ENCODE measurements around the gene HEY2. TPM values are rescaled to one million over a fixed set of nuclear protein-coding genes. Genes with fewer than 3 reads are reported as not detected.

The HEY2 gene
- polyA plus RNA-seq, 2 of the 4 experiments (the other 2 are of a cell fraction): 0.09 TPM; not detected in 1

GRCh38 chr6:125808060-125808459 lies 58.6 kb downstream of the HEY2 start (continued):
- TF ChIP-seq MAZ (IDR thresholded peaks at IDR 0.05; ENCODE audit: borderline replicate concordance, low read depth, low read length) (no peak), HES2 (IDR thresholded peaks at IDR 0.05) (no peak), FOSL2 (IDR thresholded peaks at IDR 0.05) (no peak), FOSL2 (CRISPR knock-in tag; IDR thresholded peaks at IDR 0.05) (no peak)

GRCh38 chr6:125808591-125808990 lies 59.2 kb downstream of the HEY2 start:
- ChIA-PET POLR2A (no interaction called here), CTCF (interaction anchor here (0.6 kb wide), 1 partner anchor 146 kb away, joined by 3 read pairs; no protein-coding TSS in a partner anchor)
- H3K4me2 ChIP-seq: no peak overlapping the region
- no peak overlapping the region for H3K27ac ChIP-seq
- peaks cover 40% of the 10 kb centered on the region for H3K4me1 ChIP-seq
- H3K4me3 ChIP-seq: no peak overlapping the region
- no peaks in the 10 kb centered on the region for H3K9me3 ChIP-seq
- TF ChIP-seq TFCP2L1 (CRISPR knock-in tag; IDR thresholded peaks at IDR 0.05): no peak
- no peak for TF ChIP-seq HOXA7 (CRISPR knock-in tag; IDR thresholded peaks at IDR 0.05)
- TF ChIP-seq EHF (CRISPR knock-in tag; IDR thresholded peaks at IDR 0.05): no peak
- TF ChIP-seq USF2 (IDR thresholded peaks at IDR 0.05): no peak
- TF ChIP-seq ESRRA (IDR thresholded peaks at IDR 0.05; ENCODE audit: borderline replicate concordance, low read length): no peak
- no peak for TF ChIP-seq RAD21 (conservative IDR thresholded peaks at IDR 0.05 in 1 of 2, IDR thresholded peaks at IDR 0.05 in 1 of 2)
- no peak for TF ChIP-seq PBX3 (IDR thresholded peaks at IDR 0.05)
- TF ChIP-seq CBX2 (IDR thresholded peaks at IDR 0.05; ENCODE audit: borderline replicate concordance, low read depth): no peak
- TF ChIP-seq KDM5A (IDR thresholded peaks at IDR 0.05): no peak
- TF ChIP-seq POLR2AphosphoS2 (conservative IDR thresholded peaks at IDR 0.05; ENCODE audit: low read length): no peak
- TF ChIP-seq RCOR1 (IDR thresholded peaks at IDR 0.05; ENCODE audit: low read depth, low read length): no peak
- no peak for TF ChIP-seq JUNB (IDR thresholded peaks at IDR 0.05)
- no peak for TF ChIP-seq MAZ (IDR thresholded peaks at IDR 0.05; ENCODE audit: borderline replicate concordance, low read depth, low read length)
- TF ChIP-seq SREBF2 (IDR thresholded peaks at IDR 0.05): no peak
- no peak for TF ChIP-seq CTCF (IDR thresholded peaks at IDR 0.05)
- no peak for TF ChIP-seq E2F6 (IDR thresholded peaks at IDR 0.05; ENCODE audit: borderline replicate concordance, low read depth)
- FAIRE-seq (no peak), DNase-seq (ENCODE audit: low read depth in 1 of 2, low spot score in 1 of 2) (no peak), ATAC-seq (no peak)

GRCh38 chr6:125809570-125810170 lies 60.2 kb downstream of the HEY2 start:
- POLR2A ChIA-PET: no interaction called here
- H3K9me3 ChIP-seq: no peaks in the 10 kb centered on the region
- no peak overlapping the region for H3K4me3 ChIP-seq
- H3K4me2 ChIP-seq: no peak overlapping the region
- WGBS (ENCODE audit: missing lambda C conversion rate): 93% methylated on average over 3 of the region's 3 CpGs
- no peak for FAIRE-seq
- H3K4me1 ChIP-seq: peaks cover 41% of the 10 kb centered on the region
- ATAC-seq: no peak
- CTCF ChIA-PET: interaction anchor here (1.8 kb wide), 1 partner anchor 19 kb away, joined by 7 read pairs; the partner anchor contains the start of gene NCOA7
- no peak for DNase-seq (ENCODE audit: low read depth in 1 of 2, low spot score in 1 of 2)
- H3K27ac ChIP-seq: no peak overlapping the region
- TF ChIP-seq NR3C1 (IDR thresholded peaks at IDR 0.05) (no peak), FOXS1 (CRISPR knock-in tag; IDR thresholded peaks at IDR 0.05) (no peak), KDM1A (IDR thresholded peaks at IDR 0.05; ENCODE audit: low read depth) (no peak), ZNF302 (CRISPR knock-in tag; IDR thresholded peaks at IDR 0.05) (no peak), RCOR1 (IDR thresholded peaks at IDR 0.05; ENCODE audit: low read depth, low read length) (no peak), BCL3 (IDR thresholded peaks at IDR 0.05) (no peak), BHLHE40 (IDR thresholded peaks at IDR 0.05; ENCODE audit: low read depth, low read length) (no peak), CTCF (IDR thresholded peaks at IDR 0.05) (no peak), KDM5A (IDR thresholded peaks at IDR 0.05) (no peak), CHD2 (IDR thresholded peaks at IDR 0.05; ENCODE audit: low read length, partially characterized antibody) (no peak), RAD21 (conservative IDR thresholded peaks at IDR 0.05 in 1 of 2, IDR thresholded peaks at IDR 0.05 in 1 of 2) (no peak), FOSL2 (IDR thresholded peaks at IDR 0.05) (no peak), FOSL2 (CRISPR knock-in tag; IDR thresholded peaks at IDR 0.05) (no peak), ZSCAN20 (CRISPR knock-in tag; IDR thresholded peaks at IDR 0.05) (no peak), ZFP36 (IDR thresholded peaks at IDR 0.05; ENCODE audit: borderline replicate concordance, partially characterized antibody) (no peak), POLR2AphosphoS2 (conservative IDR thresholded peaks at IDR 0.05; ENCODE audit: low read length) (no peak)

Measured in A549 (cell line).